ENCODE data around the gene SRSF3. TPM values are rescaled to one million over a fixed set of nuclear protein-coding genes. Genes with fewer than 3 reads are reported as not detected.
A peak's percentile ranks its signal among the peaks of the same experiment; 100 is the strongest.

SRSF3 gene
- total and polyA plus RNA-seq, 9 of the 15 experiments (the other 6 are each of a cell fraction or from before 2014, with no cell fraction given): 337 to 1,200 (median 518) TPM

DNA sequence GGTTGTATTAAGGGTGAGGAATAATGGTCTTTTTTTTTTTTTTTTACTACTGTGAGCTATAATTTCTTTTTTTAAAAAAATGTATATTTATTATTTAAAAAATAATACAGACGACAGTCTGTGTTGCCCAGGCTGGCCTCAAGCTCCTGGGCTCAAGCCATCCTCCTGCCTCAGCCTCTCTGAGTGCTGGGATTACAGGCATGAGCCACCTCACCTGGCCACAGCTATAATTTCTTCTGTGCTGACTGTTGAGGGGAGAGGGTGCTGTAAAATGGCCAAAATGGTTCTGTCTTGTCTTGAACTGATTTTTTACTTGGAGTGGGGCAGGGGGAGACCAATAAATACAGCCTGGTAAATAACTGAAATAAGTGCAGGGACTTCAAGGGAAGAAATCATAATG, 3.6 kb downstream of the SRSF3 start:
- peak overlapping the region; percentile 90 for H3K4me2 ChIP-seq (ENCODE audit: insufficient read depth, low read length)
- H3K27ac ChIP-seq (ENCODE audit: extremely low read depth, low read depth, low read length): no peak overlapping the region; the same call in 2 of the 3 replicates
- H3K4me1 ChIP-seq (replicated peaks in 1 of 2; ENCODE audit: control insufficient read depth in 2 of 2, insufficient read depth in 2 of 2, low read length in 2 of 2): peaks cover 25 to 38% of the 10 kb centered on the region in 2 experiments
- H3K27me3 ChIP-seq (ENCODE audit: control insufficient read depth in 2 of 2, insufficient read depth in 2 of 2, low read length in 2 of 2): no peaks in the 10 kb centered on the region
- no peak overlapping the region for H2AFZ ChIP-seq (ENCODE audit: low read depth, low read length)
- BruUV-seq (replicated peaks): no TSS peak
- CTCF ChIA-PET (ENCODE audit: low intra/inter-chr PET ratio): no interaction called here
- 16% methylated on average over 1 of the region's 1 CpG for WGBS (ENCODE audit: insufficient coverage, low coverage, missing lambda C conversion rate)
- TF ChIP-seq HNRNPUL1 (IDR thresholded peaks at IDR 0.05; ENCODE audit: low read length) (peak; percentile 61; the same call in 1 of the 2 replicates), NFIC (IDR thresholded peaks at IDR 0.05) (no peak), ZNF224 (CRISPR knock-in tag; IDR thresholded peaks at IDR 0.05) (no peak), ELF1 (tag; IDR thresholded peaks at IDR 0.05) (0 out of 2 replicates have a peak, but pooled peaks have one; percentile 30), POLR2H (tag; IDR thresholded peaks at IDR 0.05; ENCODE audit: low read depth) (peak; percentile 36; the same call in 1 of the 2 replicates), KHSRP (IDR thresholded peaks at IDR 0.05) (0 out of 2 replicates have a peak, but pooled peaks have one; percentile 8), ZNF431 (CRISPR knock-in tag; IDR thresholded peaks at IDR 0.05) (no peak), ILF3 (IDR thresholded peaks at IDR 0.05; ENCODE audit: borderline replicate concordance) (0 out of 2 replicates have a peak, but pooled peaks have one; percentile 38), CHD1 (IDR thresholded peaks at IDR 0.05; ENCODE audit: low read length) (peak; percentile 28)
- in situ Hi-C loops (cut with MboI): no loop called here
- intact Hi-C loops (cut with micrococcal nuclease): no loop called here
- H3K9ac ChIP-seq (ENCODE audit: insufficient read depth in 1 of 2, low read depth in 2 of 2, low read length in 2 of 2): peak overlapping the region; percentile 86 to 92
- DNase-seq (ENCODE audit: extremely low read depth in 1 of 4, low spot score in 3 of 4) (no peak), ATAC-seq (no peak), FAIRE-seq (no peak)
- H4K20me1 ChIP-seq (replicated peaks; ENCODE audit: control insufficient read depth, insufficient read depth, low read length): peaks cover 64% of the 10 kb centered on the region
- H3K9me1 ChIP-seq (ENCODE audit: control insufficient read depth, insufficient read depth, low read length): peaks cover 18% of the 10 kb centered on the region
- POLR2A ChIA-PET: interaction anchor here (0.5 to 9.8 kb wide), 22 partner anchors 11 to 1339 kb away, joined by 3 to 239 read pairs (median 4); partner anchors contain the start of gene CDKN1A
- peaks cover 79% of the 10 kb centered on the region for H3K36me3 ChIP-seq (ENCODE audit: control insufficient read depth, insufficient read depth, low read length)
- H3K9me3 ChIP-seq (replicated peaks; ENCODE audit: control insufficient read depth, insufficient read depth, low read depth, low read length): no peaks in the 10 kb centered on the region; the same call in 1 of the 2 replicates
- peak overlapping the region; percentile 69; the same call in 1 of the 2 replicates for H3K4me3 ChIP-seq
- peaks cover 93% of the 10 kb centered on the region for H3K79me2 ChIP-seq (ENCODE audit: control insufficient read depth, insufficient read depth, low read length)
